ENCODE measurements around the gene MAGEB4.

MAGEB4 gene

DNA sequence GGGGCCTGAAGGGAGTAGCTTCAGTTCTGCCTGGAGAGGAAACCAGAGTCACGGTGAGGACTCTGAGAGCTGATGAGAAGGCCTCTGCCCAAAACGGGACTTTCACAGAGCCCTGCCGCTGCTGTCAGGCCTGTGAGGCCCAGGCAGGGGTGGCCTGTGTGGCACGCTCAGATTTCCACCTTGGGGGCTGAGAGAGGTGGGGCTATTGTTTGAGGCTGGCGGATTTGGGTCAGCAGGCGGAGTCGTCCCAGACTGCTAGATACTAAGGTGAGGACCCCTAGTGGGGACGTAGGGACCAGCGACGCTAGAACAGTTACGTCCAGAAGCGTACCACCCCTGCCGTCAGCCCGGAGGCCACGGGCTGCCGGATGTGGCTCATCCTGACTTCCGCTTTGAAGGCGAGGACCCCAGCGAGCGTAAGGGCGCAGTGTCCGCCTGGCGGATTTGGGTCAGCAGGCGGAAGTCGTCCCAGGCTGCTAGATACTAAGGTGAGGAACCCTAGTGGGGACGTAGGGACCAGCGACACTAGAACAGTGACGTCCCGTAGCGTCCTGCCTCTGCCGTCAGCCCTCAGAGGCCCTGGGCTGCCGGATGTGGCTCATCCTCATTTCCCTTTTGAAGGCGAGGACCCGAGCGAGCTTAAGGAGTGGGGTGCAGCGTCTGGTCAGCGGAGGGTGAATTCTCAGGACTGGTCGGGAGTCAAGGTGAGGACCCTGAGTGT lies 5.1 kb downstream of the MAGEB4 start, which contains the start of gene MAGEB1:
MAGEB1 (plus strand) TSS at position 378 of the 721 bp plus-strand sequence. CDS start 3,348 bp downstream, outside the sequence.
- Histone ChIP-seq H3K4me1 (ENCODE audit: control insufficient read depth, insufficient read depth, low read length) (no peaks in the 10 kb centered on the region), H3K9me3 (ENCODE audit: control insufficient read depth, insufficient read depth, low read length) (no peaks in the 10 kb centered on the region), H3K9ac (ENCODE audit: low read depth, low read length) (no peak within 1 kb of the TSS), H3K27me3 (ENCODE audit: control insufficient read depth, insufficient read depth, low read length) (no peaks in the 10 kb centered on the region), H3K36me3 (ENCODE audit: control insufficient read depth, insufficient read depth, low read length) (no peaks in the 10 kb centered on the region), H3K4me3 (ENCODE audit: low read depth, low read length) (peak within 1 kb of the TSS; percentile 10)

DNA sequence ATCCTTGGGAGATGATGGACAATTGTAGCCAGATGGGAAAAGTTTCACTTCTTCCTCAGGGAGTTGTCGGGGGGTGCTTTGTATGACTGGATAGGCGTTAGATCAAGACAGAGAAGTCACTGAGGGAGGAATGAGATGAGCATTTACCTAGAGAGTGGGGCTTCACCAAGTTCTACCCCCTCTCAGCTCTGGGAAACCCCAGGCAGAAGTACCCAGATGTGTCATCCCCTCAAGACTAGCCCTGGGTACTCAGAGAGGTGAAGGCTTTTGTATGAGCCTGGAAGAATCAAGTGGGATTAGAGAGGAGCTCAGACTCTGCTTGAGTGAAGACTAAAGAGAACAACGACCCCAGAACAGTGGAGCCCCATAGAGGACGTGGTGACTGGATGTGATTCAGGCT lies 7.1 kb downstream of the MAGEB4 start:
- Histone ChIP-seq H3K4me3 (ENCODE audit: low read depth, low read length) (no peak overlapping the region), H3K9ac (ENCODE audit: low read depth, low read length) (no peak overlapping the region), H3K27me3 (ENCODE audit: control insufficient read depth, insufficient read depth, low read length) (no peaks in the 10 kb centered on the region), H3K9me3 (ENCODE audit: control insufficient read depth, insufficient read depth, low read length) (no peaks in the 10 kb centered on the region), H3K4me1 (ENCODE audit: control insufficient read depth, insufficient read depth, low read length) (no peaks in the 10 kb centered on the region), H3K36me3 (ENCODE audit: control insufficient read depth, insufficient read depth, low read length) (no peaks in the 10 kb centered on the region)

DNA sequence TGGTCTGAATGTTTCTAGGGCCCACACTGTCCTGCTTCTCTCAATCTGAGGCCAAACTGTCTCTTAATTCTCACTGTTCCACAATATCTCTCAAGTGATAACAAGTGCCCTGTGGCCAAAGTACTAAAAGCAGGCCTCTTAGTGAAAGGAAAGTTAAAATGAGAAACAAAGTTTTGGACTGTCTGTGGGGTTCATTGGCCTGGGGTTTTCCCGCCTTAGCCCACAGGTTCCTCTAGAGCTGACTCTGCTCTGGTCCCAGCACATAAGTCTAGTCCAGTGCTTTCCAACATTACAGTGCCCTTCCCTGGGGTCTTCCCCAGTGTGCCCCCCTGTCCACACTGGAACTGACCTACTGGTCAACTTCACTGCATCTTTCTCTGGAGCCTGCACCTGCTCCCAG lies 11.5 kb downstream of the MAGEB4 start:
- no peaks in the 10 kb centered on the region for H3K4me1 ChIP-seq (ENCODE audit: control insufficient read depth, insufficient read depth, low read length)
- H3K36me3 ChIP-seq (ENCODE audit: control insufficient read depth, insufficient read depth, low read length) = no peaks in the 10 kb centered on the region
- no peak overlapping the region for H3K9ac ChIP-seq (ENCODE audit: low read depth, low read length)

DNA sequence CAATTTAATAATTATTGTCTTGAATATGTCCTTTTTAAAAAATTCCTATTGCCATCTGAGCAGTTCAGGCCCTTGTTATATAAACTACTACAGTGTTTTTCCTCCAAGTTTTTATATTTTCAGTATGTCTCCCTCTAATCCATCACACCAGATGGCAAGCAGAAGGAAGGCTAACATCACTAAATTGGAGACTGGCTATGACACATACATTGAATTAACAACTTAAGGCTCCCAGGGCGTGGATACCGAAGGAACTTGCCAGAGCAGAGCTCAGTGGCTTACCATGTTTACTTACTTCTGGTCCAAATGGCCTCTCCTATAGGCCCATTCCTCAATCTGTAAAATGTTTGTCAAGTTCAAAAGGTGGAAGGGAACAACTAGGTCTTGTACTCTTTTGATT lies 18.1 kb downstream of the MAGEB4 start:
- H3K36me3 ChIP-seq (ENCODE audit: control insufficient read depth, insufficient read depth, low read length) = no peaks in the 10 kb centered on the region
- H3K9ac ChIP-seq (ENCODE audit: low read depth, low read length) = no peak overlapping the region
- peaks cover 4% of the 10 kb centered on the region for H3K9me3 ChIP-seq (ENCODE audit: control insufficient read depth, insufficient read depth, low read length)
- no peaks in the 10 kb centered on the region for H3K27me3 ChIP-seq (ENCODE audit: control insufficient read depth, insufficient read depth, low read length)
- H3K4me3 ChIP-seq (ENCODE audit: low read depth, low read length) = no peak overlapping the region
- no peaks in the 10 kb centered on the region for H3K4me1 ChIP-seq (ENCODE audit: control insufficient read depth, insufficient read depth, low read length)

More for the DNA sequence above, 11.5 kb downstream of the MAGEB4 start:
- Histone ChIP-seq H3K9me3 (ENCODE audit: control insufficient read depth, insufficient read depth, low read length) (peaks cover 4% of the 10 kb centered on the region), H3K27me3 (ENCODE audit: control insufficient read depth, insufficient read depth, low read length) (no peaks in the 10 kb centered on the region), H3K4me3 (ENCODE audit: low read depth, low read length) (no peak overlapping the region)

DNA sequence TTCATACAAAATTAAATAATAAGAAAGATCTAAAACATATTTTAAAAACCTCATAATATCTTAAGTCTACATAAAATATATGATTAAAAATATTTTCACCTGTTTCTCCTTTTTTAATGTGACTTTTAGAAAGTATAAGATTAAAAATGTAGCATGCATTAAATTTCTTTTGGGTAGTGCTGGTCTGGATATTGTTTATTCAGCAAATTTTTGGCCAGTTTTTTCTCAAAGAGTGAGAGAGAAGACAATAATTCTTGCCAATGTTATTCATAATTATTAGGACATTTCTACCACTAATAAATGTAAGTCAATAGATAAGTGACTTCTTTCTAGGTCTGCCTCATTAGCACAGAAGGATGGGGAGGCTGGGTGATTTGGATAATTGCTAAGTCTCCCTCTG lies 19.2 kb downstream of the MAGEB4 start:
- H3K27me3 ChIP-seq (ENCODE audit: control insufficient read depth, insufficient read depth, low read length) = no peaks in the 10 kb centered on the region
- no peaks in the 10 kb centered on the region for H3K36me3 ChIP-seq (ENCODE audit: control insufficient read depth, insufficient read depth, low read length)
- peaks cover 4% of the 10 kb centered on the region for H3K9me3 ChIP-seq (ENCODE audit: control insufficient read depth, insufficient read depth, low read length)
- H3K4me3 ChIP-seq (ENCODE audit: low read depth, low read length) = no peak overlapping the region
- H3K4me1 ChIP-seq (ENCODE audit: control insufficient read depth, insufficient read depth, low read length) = no peaks in the 10 kb centered on the region
- H3K9ac ChIP-seq (ENCODE audit: low read depth, low read length) = no peak overlapping the region

DNA sequence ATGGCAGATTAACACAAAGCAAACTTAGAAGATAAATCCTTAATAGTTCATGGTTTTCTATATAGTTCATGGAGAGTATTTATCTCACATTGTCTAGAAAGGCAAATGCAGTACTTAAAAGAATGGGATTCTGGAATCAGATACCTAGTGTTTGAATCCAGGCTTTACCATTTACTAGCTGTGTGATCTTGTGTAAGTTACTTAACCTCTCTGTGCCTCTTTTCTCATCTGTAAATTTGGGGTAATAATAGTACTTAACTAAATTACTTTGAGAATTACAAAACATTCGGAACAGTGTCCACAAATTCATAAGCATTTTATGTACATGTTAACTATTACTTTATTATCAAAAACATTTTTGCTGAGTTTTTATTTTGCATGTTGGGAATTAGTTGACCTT lies 21.0 kb downstream of the MAGEB4 start:
- Histone ChIP-seq H3K4me3 (ENCODE audit: low read depth, low read length) (no peak overlapping the region), H3K9me3 (ENCODE audit: control insufficient read depth, insufficient read depth, low read length) (no peaks in the 10 kb centered on the region), H3K36me3 (ENCODE audit: control insufficient read depth, insufficient read depth, low read length) (no peaks in the 10 kb centered on the region), H3K4me1 (ENCODE audit: control insufficient read depth, insufficient read depth, low read length) (no peaks in the 10 kb centered on the region), H3K27me3 (ENCODE audit: control insufficient read depth, insufficient read depth, low read length) (no peaks in the 10 kb centered on the region), H3K9ac (ENCODE audit: low read depth, low read length) (no peak overlapping the region)

DNA sequence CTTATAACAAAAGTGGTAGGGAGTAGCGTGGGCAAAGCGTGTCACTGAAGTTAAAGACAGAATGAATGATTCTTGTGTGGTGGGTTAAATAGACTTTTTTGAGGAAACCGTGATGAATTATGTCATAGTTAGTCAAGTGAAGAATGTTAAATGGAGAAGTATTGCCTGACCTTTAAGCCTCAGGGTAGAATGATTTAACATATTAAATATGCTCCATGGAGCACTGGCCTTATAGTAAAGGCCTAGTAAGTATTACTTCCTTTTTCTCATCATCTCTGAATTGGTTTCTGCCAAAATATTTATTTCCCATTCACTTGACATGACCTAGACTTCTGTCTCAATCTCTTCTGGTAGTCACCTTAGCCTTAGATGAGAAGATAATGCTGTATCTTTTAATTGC lies 28.8 kb downstream of the MAGEB4 start:
- no peaks in the 10 kb centered on the region for H3K36me3 ChIP-seq (ENCODE audit: control insufficient read depth, insufficient read depth, low read length)
- H3K4me1 ChIP-seq (ENCODE audit: control insufficient read depth, insufficient read depth, low read length) = peaks cover 2% of the 10 kb centered on the region
- no peaks in the 10 kb centered on the region for H3K27me3 ChIP-seq (ENCODE audit: control insufficient read depth, insufficient read depth, low read length)
- H3K4me3 ChIP-seq (ENCODE audit: low read depth, low read length) = no peak overlapping the region
- H3K9ac ChIP-seq (ENCODE audit: low read depth, low read length) = no peak overlapping the region
- no peaks in the 10 kb centered on the region for H3K9me3 ChIP-seq (ENCODE audit: control insufficient read depth, insufficient read depth, low read length)

DNA sequence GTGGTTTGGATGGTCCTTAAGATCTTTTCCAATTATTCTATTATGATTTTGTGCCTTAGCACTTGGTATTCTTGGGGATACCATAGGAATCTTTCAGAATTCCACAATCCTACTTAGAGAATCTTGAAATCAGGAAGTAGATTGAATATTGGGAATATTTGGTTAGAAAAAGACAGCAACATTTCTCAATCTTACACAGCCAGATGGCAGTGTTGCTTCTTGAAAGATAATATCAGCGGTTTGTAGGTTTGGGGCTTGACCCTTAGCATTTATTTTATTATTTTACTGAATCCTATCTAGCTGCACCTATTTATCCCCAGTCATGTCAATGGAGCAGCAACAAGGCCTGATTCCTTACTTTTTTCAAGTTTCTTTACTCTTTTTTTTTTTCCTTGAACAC lies 33.7 kb downstream of the MAGEB4 start:
- H3K4me3 ChIP-seq (ENCODE audit: low read depth, low read length) = no peak overlapping the region
- no peak overlapping the region for H3K9ac ChIP-seq (ENCODE audit: low read depth, low read length)
- no peaks in the 10 kb centered on the region for H3K9me3 ChIP-seq (ENCODE audit: control insufficient read depth, insufficient read depth, low read length)
- no peaks in the 10 kb centered on the region for H3K27me3 ChIP-seq (ENCODE audit: control insufficient read depth, insufficient read depth, low read length)
- no peaks in the 10 kb centered on the region for H3K36me3 ChIP-seq (ENCODE audit: control insufficient read depth, insufficient read depth, low read length)
- H3K4me1 ChIP-seq (ENCODE audit: control insufficient read depth, insufficient read depth, low read length) = peaks cover 2% of the 10 kb centered on the region

DNA sequence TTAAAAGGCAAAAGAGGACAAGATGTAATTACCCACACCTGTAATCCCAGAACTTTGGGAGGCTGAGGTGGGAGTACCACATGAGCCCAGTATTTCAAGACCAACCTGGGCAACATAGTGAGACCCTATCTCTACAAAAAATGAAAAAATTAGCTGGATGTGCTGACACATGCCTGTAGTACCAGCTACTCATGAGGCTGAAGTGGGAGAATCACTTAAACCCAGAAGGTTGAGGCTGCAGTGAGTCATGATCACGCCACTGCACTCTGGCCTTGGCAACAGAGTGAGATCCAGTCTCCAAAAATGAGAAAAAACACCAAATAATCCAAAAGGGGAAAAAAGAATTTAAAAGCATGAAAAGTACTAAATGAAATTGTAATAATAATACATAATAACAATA lies 36.6 kb downstream of the MAGEB4 start:
- Histone ChIP-seq H3K27me3 (ENCODE audit: control insufficient read depth, insufficient read depth, low read length) (no peaks in the 10 kb centered on the region), H3K4me1 (ENCODE audit: control insufficient read depth, insufficient read depth, low read length) (peaks cover 2% of the 10 kb centered on the region), H3K4me3 (ENCODE audit: low read depth, low read length) (no peak overlapping the region), H3K36me3 (ENCODE audit: control insufficient read depth, insufficient read depth, low read length) (no peaks in the 10 kb centered on the region), H3K9ac (ENCODE audit: low read depth, low read length) (no peak overlapping the region), H3K9me3 (ENCODE audit: control insufficient read depth, insufficient read depth, low read length) (no peaks in the 10 kb centered on the region)

DNA sequence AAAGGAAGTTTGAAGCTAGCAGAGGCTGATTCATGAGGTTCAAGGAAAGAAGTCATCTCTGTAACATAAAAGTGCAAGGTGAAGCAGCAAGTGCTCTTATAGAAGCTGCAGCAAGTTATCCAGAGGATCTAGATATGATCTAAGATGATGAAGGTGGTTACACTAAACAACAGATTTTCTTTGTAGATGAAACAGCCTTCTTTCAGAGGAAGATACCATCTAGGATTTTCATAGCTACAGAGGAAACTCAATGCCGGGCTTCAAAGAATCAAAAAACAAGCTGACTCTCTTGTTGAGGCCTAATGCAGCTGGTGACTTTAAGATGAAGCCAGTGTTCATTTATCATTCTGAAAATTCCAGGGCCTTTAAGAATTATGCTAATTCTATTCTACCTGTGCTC lies 38.6 kb downstream of the MAGEB4 start:
- no peak overlapping the region for H3K9ac ChIP-seq (ENCODE audit: low read depth, low read length)
- no peaks in the 10 kb centered on the region for H3K36me3 ChIP-seq (ENCODE audit: control insufficient read depth, insufficient read depth, low read length)
- H3K9me3 ChIP-seq (ENCODE audit: control insufficient read depth, insufficient read depth, low read length) = no peaks in the 10 kb centered on the region
- H3K27me3 ChIP-seq (ENCODE audit: control insufficient read depth, insufficient read depth, low read length) = no peaks in the 10 kb centered on the region
- no peak overlapping the region for H3K4me3 ChIP-seq (ENCODE audit: low read depth, low read length)
- peaks cover under 1% of the 10 kb centered on the region for H3K4me1 ChIP-seq (ENCODE audit: control insufficient read depth, insufficient read depth, low read length)

DNA sequence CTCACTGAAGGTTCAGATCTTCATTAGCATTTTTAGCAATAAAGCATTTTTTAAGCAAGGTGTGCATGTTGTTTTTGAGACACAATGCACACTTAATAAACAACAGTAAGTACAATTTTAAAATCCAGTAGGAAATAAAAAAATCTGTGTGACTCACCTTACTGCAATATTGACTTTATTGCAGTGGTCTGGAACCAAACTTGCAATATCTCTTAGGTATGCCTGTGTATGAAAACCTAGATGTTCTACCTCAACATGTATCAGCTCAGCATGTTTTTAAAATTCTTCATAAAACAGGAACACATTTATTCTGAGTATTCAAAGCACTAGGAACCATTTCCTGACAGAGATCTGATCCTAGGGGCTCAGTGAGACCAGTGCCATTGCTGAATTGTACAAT lies 40.7 kb downstream of the MAGEB4 start:
- no peaks in the 10 kb centered on the region for H3K9me3 ChIP-seq (ENCODE audit: control insufficient read depth, insufficient read depth, low read length)
- H3K4me3 ChIP-seq (ENCODE audit: low read depth, low read length) = no peak overlapping the region
- H3K27me3 ChIP-seq (ENCODE audit: control insufficient read depth, insufficient read depth, low read length) = no peaks in the 10 kb centered on the region
- H3K9ac ChIP-seq (ENCODE audit: low read depth, low read length) = no peak overlapping the region
- H3K36me3 ChIP-seq (ENCODE audit: control insufficient read depth, insufficient read depth, low read length) = no peaks in the 10 kb centered on the region
- no peaks in the 10 kb centered on the region for H3K4me1 ChIP-seq (ENCODE audit: control insufficient read depth, insufficient read depth, low read length)

DNA sequence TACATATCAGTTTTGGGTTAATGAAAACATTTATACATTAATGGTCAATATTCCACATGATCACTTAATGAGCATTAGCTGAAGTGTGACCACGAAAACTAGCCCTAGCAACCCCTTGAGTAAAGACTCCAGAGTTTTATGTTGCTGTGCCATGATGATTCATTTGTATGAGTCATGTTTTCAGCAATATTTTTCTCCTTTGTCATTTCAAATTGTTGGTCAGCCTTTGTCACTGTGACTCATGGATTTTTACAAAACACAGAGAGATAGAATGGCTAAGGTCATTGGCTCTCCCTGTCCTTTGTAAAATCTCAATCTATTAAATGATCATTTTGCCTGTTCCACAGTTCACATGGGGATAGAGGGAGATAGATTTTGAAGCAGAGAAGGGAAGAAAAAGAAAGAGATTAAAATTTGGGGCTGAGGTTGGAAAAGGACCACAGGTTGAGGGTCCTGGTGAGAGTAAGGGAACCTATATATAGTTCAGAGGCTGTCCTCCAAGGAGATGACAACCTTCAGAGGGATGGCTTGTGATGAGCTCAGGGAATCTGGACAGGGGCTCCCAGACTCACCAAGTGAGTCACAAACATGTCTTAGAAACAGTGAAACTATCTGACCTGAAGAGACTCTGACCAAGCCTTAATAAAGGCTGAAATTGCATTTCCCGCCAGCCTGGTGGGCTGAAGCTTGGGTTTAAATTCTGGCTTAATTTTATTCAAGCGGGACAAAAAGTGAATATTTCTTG lies 41.8 kb downstream of the MAGEB4 start:
- Histone ChIP-seq H3K9me3 (ENCODE audit: control insufficient read depth, insufficient read depth, low read length) (no peaks in the 10 kb centered on the region), H3K4me1 (ENCODE audit: control insufficient read depth, insufficient read depth, low read length) (no peaks in the 10 kb centered on the region), H3K9ac (ENCODE audit: low read depth, low read length) (no peak overlapping the region), H3K27me3 (ENCODE audit: control insufficient read depth, insufficient read depth, low read length) (no peaks in the 10 kb centered on the region), H3K4me3 (ENCODE audit: low read depth, low read length) (no peak overlapping the region), H3K36me3 (ENCODE audit: control insufficient read depth, insufficient read depth, low read length) (no peaks in the 10 kb centered on the region)

Measured in iPS-15b (cell line).